NCI-H2107 treated with DMSO at 0.1 percent for 48 hours (cell line): Measurements from ENCODE around the gene CREB5.
"Not testable (repeated sequence)": the region's sequence is repeated elsewhere in the genome, so short reads cannot be mapped to it uniquely, and the experiment has no call there.

Source experiments
- DNase-seq: peaks from one replicate; lab custom pipeline; 2025; ENCODE audit not compliant: unreplicated experiment; lab: John Stamatoyannopoulos, UW

The CREB5 gene

DNA sequence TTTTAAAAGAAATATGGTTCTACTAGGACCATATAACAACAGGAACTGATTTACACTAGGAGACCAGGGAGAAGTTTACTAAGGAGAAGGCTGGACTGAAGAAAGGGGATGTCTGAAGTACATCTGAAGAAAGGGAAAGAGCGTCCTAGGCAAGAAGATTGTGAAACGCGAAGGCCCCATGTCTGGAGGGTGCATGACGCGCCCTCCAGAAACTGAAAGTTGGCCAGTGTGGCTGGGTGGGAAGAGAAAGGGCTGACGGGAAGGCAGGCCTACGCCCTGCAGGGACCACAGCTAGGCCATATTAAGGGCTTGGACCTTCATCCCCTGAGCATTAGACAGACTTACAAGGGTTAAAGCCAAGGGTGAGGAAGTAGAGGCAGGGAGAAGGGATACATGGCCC is 387.8 kb downstream of the CREB5 start:
- DNase-seq: no peak

DNA sequence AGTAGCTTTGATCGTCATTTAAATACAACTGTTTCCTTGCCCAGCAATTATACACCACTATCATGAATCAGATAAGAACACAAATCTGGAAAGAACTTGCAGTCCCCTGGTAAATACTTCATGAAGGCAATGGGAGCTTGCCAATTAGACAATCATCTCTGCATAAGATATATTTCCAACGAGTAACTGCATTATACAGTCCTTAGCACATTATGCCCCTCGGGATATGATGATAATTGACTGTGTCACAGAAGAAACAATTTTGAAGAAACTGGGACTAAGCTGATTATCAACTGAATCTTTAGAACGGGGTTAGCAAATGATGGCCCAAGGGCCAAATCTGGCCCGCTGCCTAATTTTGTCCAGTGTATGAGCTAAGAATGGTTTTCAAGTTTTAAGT is 390.1 kb downstream of the CREB5 start:
- DNase-seq: no peak

- DNase-seq: no peak
Measured at GRCh38 chr7:28804157-28804556, 391.8 kb downstream of the CREB5 start.

GRCh38 chr7:28804990-28805389 is 392.7 kb downstream of the CREB5 start:
- no peak for DNase-seq

- DNase-seq: no peak
Measured at GRCh38 chr7:28806841-28807240, 394.5 kb downstream of the CREB5 start.

DNA sequence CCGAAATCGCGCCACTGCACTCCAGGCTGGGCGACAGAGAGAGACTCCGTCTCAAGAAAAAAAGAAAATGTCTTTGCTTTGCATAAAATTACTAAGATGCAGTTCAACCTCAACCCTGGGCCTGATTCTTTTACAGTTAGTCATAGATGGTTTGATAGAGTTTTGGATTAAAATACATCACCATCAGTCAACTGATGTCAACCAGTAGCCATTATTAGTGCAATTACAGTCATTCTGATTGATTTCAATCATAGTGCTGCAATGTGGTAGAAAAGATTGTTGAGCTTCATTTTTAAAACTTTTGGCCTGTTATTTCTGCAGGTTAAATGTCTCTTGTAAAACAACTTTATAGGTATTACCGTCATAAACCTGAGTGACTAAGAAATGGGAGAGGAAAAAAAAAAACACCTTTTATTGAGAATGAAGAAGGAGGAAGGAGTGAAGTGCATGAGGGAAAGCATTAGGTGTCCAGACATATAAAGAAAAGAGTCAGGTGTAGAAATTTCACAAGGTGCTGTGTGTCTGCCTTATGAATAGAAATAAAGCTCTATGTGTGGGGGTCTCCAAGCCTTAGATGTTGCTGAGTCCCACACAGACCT is 395.2 kb downstream of the CREB5 start:
- no peak for DNase-seq

DNA sequence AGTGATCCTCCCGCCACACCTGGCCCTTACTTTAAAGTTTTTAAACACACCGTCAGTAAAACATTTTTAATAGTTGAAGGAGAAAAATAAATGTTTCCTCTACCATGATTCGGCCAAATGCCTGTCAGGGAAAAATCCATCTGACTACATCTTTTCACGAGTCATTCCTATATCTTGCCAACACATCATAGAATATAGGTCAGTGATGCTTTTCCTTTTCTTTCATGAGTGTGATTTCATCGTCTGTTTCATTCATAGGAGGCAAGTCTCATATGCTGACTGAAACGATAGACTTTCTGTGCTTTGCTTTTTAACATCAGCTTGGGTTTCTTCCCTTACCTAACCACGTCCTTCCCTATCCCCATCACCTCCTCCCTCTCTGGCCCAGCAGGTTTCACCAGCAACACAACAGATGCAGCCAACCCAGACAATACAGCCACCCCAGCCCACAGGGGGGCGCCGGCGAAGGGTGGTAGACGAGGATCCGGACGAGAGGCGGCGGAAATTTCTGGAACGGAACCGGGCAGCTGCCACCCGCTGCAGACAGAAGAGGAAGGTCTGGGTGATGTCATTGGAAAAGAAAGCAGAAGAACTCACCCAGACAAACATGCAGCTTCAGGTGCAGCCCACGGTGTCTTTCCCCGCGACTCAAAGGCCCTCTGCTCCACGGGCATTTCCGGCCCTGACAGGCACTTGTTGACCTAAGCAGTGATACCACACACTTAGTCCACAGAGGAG is 396.6 kb downstream of the CREB5 start:
- no peak for DNase-seq

DNA sequence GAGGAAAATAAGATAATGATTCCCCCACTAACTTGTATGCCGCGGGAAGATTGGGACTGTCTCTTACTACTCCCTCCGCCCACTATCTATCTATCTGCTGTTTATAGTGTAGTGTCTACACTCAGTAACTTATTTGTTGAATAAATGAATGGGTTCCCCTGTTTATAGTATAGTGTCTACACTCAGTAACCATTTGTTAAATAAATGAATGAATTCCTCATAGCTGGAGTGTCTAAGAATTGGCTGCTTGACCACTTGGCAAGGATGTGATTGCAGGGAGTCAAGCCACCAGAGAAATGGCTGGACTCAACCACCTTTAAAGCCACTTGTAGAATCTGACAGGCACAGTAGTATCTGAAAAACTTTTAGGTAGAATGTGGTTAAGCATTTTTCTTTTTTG is 398.7 kb downstream of the CREB5 start:
- DNase-seq: no peak

DNA sequence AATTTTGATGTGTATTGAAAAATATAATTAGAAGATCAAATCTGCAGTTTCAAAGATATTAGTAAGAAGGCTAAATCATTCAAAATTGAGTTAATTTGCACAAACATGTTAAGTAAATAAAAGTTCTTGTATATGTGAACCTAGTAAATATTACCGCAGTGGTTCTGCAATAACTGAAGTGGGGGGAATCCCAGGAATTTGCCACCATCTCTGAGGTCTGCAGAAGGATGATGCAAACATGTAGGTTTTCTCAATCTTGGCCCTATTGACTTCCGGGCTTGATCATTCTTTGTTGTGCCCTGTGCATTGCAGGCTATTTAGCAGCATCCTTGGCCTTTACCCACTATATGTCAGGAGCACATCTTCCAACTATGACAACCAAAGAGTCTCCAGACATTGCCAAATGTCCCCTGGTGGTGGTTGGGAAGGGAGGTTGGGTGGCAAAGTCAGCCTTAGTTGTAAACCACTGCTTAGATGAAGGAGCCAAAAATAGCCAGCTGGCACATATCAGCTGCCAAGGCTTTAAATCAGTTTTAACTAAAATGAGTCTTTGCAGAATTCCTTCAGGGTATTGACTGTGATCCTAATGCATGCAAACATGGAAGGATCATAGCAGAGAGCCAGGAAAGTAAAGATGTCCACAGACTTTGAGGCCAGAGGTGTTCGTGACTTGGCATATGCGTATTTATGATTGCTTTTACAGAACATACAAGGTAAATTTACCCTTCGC is 399.5 kb downstream of the CREB5 start:
- no peak for DNase-seq

- DNase-seq: no peak
Measured at GRCh38 chr7:28812616-28813015, 400.3 kb downstream of the CREB5 start.

- no peak for DNase-seq
Measured at GRCh38 chr7:28813243-28813962, 401.1 kb downstream of the CREB5 start.

GRCh38 chr7:28815369-28815927 is 403.1 kb downstream of the CREB5 start:
- DNase-seq: no peak

DNA sequence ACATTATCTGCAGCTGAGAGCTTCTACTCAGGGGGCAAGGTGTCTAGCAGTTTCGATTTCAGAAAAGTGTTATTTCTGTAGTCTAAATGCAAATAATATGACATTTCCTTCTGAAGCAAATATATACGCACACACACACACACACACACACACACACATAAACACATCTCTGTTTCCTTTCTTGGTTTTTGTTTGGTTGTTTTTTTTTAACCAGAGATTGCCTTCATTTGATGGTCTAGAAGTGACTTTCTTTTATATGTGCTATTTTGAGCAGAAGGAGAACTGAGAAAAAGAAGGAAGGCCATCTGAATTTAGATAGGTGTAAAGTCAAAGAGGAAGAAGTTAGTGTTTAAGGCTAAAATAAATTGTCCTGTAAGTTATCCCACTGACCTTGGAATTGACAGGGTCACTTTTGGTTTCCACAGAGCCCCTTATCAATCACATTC is 403.6 kb downstream of the CREB5 start:
- DNase-seq: no peak

DNA sequence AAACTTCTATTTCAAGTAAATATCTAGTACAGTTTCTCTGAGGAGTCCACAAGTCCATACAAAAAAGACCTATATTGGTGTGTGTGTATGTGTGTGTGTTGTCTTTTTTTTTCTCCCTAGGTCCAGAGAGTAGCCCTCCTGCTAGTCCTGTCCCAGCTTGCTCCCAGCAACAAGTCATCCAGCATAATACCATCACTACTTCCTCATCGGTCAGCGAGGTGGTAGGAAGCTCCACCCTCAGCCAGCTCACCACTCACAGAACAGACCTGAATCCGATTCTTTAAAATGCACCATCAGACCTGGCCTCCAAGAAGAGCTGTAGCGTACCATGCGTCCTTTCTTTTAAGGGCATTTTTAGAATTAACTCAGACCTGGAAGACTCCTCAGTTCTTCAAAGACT is 406.7 kb downstream of the CREB5 start:
- no peak for DNase-seq

DNA sequence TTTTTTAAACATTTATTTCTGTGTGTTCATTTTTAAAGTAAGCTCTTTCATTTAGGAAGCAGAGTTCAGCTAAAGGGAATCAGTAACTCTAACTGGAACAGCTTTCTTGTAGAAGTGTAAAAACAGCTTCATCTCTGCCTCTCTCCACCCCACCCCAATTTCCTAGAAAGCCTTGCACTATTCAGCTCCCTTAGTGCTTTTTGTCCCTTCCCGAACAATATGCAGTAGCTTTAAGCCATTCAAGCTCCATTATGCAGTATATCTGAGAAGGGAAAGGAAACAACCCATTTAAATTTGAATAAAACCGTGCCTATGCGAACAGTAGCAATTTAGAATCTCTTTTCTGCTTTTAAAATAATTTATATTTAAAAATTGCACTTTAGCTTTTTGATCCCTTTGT is 411.3 kb downstream of the CREB5 start:
- DNase-seq: no peak

DNA sequence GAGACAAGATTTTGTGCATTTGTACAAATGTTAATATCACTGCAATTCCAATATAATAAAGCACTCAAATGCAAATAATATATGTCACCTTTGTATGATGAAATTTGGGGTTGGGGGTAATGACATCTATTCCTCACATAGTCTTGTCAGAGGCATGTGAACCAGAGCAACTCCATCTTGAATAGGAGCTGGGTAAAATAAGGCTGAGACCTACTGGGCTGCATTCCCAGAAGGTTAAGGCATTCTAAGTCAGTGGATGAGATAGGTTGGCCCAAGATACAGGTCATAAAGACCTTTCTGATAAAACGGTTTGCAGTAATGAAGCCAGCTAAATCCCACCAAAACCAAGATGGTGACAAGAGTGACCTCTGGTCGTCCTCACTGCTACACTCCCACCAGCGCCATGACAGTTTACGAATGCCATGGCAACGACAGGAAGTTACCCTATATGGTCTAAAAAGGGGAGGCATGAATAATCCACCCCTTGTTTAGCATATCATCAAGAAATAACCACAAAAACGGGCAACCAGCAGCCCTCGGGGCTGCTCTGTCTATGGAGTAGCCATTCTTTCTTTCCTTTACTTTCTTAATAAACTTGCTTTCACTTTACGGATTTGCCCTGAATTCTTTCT is 413.6 kb downstream of the CREB5 start:
- DNase-seq: not testable (repeated sequence)

DNA sequence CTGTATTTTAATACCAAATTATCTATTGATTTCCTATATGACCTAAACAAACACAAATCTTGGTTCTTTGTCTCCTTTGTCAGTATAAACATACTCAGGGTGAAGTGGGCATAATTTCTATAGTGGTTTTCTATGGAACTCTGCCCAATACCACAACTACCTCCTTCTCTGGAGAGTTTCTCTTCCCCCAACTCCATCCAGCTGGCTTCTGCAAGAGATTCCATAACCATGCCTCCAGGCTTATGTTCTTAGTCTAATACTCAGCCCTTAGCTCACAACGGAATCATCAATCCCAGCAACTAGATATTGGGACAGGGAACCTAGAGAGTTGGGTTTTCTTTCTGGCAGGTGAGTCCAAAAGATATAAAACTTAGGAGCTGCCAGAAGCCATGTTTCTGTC is 418.5 kb downstream of the CREB5 start:
- peak; percentile 66 for DNase-seq

DNA sequence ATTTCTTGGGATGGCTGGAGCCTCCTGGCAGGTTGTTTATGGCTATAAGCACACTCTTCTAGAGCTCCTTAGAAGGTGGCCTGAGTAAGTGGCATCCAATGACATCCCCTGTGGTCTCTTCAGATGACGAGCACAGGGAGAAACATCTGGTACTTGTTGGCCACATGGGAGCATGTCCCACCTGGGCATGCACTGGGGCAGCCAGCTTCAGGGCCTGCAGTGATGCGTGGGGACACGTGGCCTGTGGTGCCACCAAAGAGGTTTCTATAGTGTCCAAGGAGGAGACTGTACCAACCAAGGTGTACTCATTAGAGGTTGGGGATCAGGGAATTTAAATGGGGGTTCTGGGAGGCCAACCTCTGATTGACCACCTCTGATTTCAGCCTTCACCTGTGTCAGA is 420.4 kb downstream of the CREB5 start:
- no peak for DNase-seq

DNA sequence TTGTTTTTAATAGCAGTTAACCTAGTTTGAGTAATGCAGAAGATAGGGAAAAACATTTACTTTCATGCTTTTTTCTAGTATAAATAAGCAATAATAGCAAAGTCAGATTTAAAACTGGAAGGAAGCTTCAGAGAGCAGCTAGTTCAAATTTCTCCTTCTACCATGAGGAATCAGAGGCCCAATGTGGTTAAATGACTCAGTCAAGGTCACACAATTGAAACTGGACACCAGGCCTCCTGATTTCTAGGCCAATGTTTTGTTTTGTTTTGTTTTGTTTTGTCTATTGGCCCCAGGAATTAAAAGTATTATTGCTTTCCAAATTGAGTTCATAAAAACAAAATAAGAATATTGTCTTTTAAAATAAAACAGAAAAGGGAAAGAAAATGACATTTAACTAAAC is 423.5 kb downstream of the CREB5 start:
- no peak for DNase-seq

- no peak for DNase-seq
Measured at GRCh38 chr7:28836716-28837115, 424.4 kb downstream of the CREB5 start.

- DNase-seq: no peak
Measured at GRCh38 chr7:28837216-28837615, 424.9 kb downstream of the CREB5 start.
